Upper lobe of left lung (tissue), 4 donors: ENCODE data around the gene PAGR1.

ENCODE experiments used
- CTCF ChIP-seq, 6 experiments: fragments of 450-650 bp in 4 of 6; fragments of 200-600 bp in 2 of 6; sonication (generic) in 2 of 6; IDR thresholded peaks; one replicate each; pipeline ENCODE4 v1.5.1; 2016 to 2019; ENCODE audit warnings: antibody characterized with exemption in 6 of 6
- EP300 ChIP-seq, 4 donors: sonication (generic); formaldehyde crosslinking; IDR thresholded peaks; one replicate each; pipeline ENCODE4 v1.5.1; 2017; ENCODE audit warnings: antibody characterized with exemption in 4 of 4, control low read depth in 2 of 4
- POLR2A ChIP-seq, 4 donors: fragments of 450-650 bp; IDR thresholded peaks; one replicate each; pipeline ENCODE4 v1.5.1; 2016 to 2017; ENCODE audit warnings: antibody characterized with exemption in 4 of 4, mild to moderate bottlenecking in 2 of 4
- POLR2AphosphoS5 ChIP-seq, 2 donors: sonication (generic); formaldehyde crosslinking; IDR thresholded peaks; one replicate each; pipeline ENCODE4 v1.5.1; 2017; ENCODE audit warnings: antibody characterized with exemption in 2 of 2

- TF ChIP-seq EP300 (IDR thresholded peaks at IDR 0.05) (no peak), CTCF (IDR thresholded peaks at IDR 0.05) (no peak), POLR2A (IDR thresholded peaks at IDR 0.05) (no peak), POLR2AphosphoS5 (IDR thresholded peaks at IDR 0.05) (no peak)
Observed at GRCh38 chr16:29830774-29831173, 14.8 kb downstream of the PAGR1 start.
